HG03342 (cell line): ENCODE results near the gene RNF169.
"Not testable (repeated sequence)": the region's sequence is repeated elsewhere in the genome, so short reads cannot be mapped to it uniquely, and the experiment has no call there.

ENCODE experiments used
- ATAC-seq: cut with Tn5 transposase; IDR thresholded peaks from one replicate; pipeline ENCODE4 v1.9.1; 2021; ENCODE audit warnings: mild to moderate bottlenecking, moderate library complexity; ENCODE audit not compliant: unreplicated experiment

Gene RNF169

DNA sequence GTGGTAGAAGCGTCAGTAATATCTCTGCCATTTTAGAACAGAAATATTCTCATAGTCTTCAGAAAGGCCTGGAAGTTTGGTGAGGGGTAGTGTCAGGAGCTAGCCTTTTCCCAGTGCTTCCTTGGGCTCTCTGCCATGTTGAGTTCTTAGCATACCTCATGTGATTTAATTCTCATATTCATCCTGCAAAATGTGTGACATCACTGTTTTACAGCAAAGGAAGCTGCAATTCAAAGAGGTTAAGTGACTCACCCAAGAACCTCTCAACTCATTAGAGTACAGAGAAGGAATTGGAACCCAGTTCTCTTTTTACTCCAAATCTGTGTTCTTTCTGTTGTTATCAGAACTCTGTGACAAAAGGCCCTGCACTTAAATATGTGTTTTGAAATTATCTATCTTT is 72.1 kb downstream of the RNF169 start:
- ATAC-seq = no peak

DNA sequence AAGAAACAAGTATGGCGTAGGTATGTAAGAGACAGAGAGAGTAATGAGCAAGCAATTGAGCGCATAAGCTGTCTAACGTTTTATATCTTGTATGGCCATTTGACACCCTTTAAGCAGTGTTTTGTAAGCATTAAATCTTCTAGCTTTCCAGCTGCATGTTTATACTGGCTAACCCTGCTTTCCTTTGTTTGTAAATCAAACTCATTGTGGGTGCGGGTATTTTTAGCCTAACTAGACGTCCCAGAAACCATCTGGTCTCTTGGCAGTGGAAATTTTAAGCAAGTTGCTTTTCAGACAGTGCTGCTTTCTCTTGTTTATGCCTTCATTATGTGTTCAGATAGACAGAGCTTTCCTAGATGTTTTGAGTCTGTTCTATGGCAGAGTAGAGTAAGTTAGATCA is 73.5 kb downstream of the RNF169 start:
- ATAC-seq = no peak

DNA sequence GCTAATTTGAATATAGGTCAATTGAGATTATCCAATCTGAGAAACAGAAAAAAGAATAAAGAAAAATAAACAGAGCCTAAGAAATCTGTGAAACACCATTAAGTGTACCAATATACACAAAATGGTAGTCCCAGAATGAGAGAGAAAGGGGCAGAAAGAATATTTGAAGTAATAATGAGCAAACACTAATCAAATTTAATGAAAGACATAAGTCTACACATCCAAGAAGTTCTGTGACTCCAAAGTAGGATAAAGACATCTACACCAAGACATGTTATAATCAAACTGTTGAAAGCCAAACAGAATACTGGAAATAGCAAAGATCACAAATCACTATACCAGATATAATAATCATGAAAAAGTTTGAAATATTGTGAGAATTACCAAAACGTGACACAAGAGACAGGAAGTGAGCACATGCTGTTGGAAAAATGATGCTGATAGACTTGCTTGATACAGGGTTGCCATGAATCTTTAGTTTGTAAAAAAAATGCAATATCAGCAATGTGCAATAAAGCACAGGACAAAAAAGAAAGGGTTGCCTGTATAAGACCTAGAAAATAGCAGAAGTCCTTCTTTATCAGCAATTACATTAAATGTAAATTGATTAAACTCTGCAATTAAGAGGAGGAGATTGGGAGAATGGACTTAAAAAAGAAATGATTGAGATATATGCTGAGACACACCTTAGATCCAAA is 75.8 kb downstream of the RNF169 start:
- ATAC-seq = no peak

DNA sequence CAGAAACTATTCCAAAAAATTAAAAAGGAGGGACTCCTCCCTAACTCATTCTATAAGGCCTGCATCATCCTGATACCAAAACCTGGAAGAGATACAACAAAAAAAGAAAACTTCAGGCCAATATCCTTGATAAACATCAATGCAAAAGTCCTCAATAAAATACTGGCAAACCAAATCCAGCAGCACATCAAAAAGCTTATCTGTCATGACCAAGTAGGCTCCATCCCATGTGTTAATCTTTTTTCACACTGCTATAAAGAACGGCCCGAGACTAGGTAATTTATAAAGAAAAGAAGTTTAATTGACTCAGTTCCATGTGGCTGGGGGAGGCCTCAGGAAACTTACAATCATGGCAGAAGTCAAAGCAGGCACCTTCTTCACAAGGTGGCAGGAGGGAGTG is 76.9 kb downstream of the RNF169 start:
- not testable (repeated sequence) for ATAC-seq

DNA sequence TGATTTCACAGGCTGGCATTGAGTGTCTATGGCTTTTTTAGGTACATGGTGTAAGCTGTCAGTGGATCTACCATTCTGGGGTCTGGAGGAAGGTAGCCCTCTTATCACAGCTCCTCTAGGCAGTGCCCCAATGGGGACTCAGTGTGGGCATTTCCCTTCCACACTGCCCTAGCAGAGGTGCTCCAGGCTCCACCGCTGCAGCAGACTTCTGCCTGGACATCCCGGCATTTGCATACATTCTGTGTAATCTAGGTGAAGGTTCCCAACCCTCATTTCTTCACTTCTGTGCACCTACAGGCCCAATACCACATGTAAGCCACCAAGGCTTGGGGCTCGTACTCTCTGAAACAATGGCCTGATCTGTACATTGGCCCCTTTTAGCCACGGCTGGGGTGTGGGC is 78.3 kb downstream of the RNF169 start:
- no peak for ATAC-seq

DNA sequence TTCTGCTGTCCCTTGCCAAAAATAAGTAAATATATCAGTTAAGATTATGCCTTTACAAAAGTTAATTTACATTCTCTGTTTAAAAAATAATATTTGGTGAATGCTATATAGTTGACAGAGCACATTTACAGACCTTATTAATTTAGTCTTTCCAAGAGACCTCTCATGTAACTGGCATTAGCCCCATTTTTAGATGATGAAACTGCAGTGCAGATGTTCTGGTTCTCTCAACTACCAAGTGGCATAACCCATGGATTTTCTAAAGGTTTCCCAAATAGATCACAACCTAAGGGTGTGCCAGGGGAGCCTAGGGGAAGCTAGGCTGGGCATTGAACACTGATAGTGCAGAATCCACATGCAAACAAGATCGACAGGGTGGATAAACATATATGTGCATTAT is 88.5 kb downstream of the RNF169 start:
- ATAC-seq = no peak

DNA sequence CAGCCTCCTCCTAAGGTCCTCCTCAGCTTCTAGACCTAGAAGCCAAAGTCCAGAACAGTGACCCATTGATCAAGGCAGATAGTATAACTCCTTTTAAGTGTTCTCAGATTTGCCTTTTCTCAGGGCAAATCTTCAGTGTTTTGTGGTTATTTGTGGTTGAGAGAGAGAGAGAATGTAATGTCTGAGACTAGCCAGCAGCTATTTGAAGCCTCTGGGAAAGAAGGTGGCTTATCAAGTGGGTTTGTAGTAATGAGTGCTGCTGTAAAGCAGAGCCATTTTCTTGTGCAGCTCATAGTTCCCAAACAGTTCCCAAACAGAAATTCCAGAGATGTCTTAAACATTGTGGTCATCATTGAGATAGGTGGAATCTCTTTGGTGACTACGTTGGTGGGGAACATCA is 89.5 kb downstream of the RNF169 start:
- ATAC-seq = no peak

DNA sequence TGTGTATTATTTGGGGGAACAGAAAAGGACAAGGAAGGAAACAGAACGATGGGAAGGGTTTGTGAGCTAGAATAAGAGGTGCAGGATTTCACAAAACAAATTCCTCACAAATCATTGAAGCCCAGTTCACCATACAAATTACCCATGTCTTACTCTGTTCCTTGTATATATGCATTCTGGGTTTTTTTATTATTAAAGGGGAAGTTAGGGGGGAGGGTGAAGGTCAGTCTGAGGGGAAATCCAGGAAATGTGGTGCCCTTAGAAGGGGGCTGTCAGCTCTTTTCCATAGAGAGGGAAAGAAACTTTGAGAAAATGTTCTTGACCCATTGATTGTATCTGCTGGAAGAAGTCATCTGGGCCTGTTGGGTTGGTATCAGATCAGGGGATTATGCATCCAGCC is 90.8 kb downstream of the RNF169 start:
- no peak for ATAC-seq

DNA sequence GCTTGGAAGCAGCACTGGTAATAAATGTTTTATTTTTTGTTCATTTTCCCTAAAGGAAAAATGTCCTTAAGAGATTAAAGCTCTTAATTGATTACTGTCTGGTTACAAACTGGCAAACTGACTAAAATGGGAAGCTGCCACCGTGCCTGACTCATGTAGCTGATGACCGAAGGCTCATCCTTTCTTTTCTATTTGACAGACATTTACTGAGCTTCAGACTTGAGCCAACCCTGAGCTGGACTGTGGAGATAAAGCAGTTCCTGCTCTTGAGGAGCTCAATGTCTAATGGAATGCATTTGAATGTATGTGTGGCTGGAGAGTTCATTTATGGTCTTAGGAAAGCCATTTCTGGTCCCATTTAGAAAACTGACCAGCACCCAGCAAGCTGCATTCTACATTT is 91.3 kb downstream of the RNF169 start:
- no peak for ATAC-seq

DNA sequence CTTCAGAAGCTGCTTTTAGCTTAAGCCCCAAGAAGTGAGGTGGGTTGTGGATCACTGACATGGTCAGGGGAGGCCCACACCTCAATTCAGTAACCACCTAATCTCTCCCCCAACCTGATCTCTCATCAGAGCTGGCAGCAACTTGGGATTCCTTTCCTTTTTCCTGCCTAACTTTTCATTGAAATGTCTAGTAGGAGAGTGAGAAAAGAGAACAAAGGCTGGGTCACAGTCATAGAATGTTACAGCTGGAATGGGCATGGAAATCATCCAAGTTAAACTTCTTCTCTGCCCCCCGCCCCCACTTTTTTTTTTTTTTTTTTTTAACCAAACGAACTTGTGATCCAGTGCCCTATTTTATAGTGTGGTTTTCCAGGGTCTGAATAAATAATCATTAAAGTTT is 91.8 kb downstream of the RNF169 start:
- no peak for ATAC-seq

DNA sequence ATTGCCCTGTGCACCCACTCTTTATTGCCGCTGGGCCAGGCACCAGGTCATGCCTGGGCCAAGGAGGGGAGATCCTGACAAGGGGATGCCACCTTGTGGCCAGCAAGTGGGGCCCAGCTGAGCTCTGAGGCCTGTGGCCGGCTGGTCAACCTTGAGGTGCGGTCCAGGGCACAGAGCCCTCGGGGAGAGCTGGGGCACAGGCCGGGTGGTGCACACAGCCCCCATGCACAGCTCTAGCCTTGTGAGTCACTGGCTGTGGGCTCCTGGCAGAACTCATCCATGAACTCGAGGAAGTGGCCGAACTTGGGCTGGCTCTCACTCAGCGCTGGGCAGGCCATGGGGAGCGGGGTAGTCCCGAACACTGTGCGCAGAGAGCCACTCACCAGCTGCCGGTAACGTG is 94.3 kb downstream of the RNF169 start:
- ATAC-seq = no peak

DNA sequence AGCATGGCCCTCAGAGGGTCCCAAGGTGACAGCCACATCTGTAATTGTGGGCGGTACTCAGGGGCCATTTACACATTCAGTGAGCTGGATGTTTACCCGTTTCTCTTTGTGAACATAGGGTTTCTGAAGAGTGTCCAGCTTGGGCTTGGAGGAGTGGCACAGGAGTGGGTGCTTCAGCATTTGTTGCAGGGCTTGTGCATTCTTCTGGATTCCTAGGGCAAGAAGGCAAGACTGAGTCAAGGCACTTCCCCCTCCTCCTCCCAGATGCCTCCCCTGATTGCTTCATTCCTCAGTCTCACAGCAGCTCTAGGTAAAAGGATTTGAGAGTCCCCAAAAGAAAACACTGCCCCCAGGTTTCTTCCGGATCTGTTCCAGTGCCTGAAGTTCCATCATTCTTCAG is 95.4 kb downstream of the RNF169 start:
- no peak for ATAC-seq

DNA sequence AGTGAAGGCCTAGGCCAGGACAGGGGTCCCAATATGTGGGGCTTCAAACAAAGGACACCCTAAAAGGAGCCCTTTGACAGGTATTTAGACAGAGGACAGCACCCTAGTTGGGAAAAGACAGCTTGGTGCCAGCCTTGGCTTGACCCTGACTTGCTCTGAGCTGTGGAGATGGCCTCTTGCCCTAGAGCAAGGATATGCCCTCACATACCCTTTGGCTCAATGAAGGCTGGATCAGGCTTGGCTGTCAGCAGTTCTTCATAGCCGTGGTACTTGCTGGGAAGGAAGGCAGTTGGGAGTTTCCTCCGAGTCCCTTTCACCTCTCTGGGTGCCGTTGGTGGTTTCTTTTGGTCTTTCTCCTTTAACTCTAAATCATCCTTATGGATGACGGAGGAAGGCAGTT is 96.2 kb downstream of the RNF169 start:
- no peak for ATAC-seq

DNA sequence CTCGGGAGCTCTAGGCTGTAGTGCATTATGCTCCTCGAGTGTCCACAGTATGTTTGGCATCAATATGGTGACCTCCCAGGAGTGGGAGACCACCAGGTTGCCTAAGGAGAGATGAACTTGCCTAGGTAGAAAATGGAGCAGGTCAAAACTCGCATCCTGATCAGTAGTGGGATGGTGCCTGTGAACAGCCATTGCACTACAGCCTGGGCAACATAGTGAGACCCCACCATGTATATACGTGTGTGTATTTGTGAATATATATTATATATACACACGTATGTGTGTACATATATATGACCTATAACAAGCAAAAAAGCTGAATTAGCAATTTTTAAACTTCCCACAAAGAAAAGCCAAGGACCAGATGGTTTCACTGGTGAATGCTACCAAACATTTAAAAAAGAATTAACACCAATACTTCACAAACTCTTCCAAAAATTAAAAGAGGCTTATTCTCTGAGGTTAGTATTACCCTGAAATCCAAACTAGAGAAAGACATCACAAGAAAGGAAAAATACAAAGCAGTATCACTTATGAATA is 97.4 kb downstream of the RNF169 start:
- no peak for ATAC-seq

DNA sequence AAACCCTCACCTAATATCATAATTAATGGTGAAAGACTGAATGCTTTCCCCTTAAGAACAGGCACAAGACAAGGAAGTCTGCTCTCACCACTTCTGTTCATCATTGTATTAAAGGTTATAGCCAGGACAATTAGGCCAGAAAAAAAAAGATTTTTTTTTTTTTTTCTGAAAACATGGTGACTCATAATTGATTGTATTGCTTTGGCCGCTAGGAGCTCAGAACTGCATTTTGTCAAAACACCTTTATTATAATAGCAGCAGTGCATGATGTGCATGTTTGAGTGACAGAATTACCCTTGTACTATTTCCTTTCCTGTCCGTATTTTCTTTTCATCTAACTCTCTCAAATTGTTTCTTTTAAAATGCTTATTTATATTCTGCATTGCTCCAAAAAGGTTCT is 98.1 kb downstream of the RNF169 start:
- no peak for ATAC-seq

DNA sequence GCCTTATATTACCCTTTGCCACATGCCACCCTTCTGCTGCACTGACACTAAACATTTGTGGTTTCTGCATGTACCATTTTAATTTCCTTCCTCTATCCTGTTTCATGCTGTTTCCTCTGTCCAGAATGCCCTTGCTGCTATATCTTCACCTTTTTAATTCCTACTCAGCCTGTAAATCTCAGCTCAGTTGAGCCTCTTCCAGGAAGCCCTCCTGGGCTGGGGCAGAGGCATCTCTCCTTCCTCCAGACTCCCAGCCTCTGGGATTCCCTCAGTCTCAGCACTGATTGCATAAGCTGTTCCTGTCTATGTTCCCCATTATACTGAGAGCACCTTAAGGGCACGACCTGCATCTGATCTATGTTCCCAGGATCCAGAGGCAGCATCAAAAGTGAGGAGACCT is 98.7 kb downstream of the RNF169 start:
- no peak for ATAC-seq

DNA sequence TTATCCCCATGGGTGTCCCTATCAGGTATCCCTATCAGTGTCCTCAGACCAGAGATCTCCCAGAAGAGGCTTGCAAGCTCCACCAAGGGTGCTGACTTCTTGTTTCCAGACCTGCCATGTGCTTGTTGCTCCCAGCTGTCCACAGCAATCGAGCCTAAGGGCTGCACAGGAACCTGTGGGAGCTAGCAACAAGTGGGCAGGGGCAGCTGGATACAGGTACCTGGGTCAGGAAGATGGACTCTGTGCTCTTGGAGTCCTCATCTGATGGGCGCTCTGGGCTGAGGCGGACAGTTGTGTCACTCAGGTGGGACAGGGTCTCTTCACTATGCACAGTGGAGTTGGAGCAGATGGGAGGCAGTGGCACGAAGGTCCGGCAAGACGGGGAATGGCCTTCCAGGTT is 99.2 kb downstream of the RNF169 start:
- ATAC-seq = no peak

DNA sequence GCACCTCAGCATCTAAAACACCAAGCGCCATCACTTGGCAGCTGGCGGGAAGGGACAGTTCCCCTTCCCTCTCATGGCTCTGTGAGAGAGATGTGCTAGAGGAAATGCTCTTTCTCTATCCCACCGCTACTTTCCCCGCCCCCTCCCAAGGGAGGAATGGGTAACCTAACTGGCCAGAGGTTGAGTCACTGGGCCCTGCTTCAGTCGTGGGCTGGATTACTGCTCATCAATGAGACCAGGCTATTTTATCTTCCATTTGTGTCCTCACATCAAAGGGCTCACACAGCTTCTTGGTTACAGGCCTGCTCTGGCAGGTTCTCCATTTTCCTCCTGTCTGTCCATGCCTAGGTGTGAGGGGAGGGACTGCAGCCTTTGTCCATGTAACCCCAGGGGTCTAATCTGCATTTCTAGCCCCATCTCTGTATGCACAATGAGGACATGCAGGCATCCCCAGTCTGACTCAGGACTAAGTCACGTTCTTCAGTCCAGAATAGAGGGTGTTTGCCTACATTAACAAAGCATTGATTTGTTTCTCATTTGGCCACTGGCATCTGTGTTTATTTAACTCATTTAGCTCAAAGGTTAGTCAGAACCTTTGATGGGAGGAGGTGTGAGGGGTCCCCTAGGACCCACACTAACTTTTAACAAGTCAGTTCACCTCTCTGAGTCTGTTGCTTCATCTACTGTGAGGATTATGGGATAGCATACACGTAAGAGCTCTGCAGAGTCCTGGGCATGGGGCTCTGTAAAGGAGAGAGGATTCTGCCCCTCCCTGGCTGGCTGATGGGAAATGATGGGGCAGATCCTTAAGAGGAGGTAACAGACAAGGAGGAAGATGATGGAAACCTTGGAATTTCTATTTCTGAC is 101.1 kb downstream of the RNF169 start:
- no peak for ATAC-seq

DNA sequence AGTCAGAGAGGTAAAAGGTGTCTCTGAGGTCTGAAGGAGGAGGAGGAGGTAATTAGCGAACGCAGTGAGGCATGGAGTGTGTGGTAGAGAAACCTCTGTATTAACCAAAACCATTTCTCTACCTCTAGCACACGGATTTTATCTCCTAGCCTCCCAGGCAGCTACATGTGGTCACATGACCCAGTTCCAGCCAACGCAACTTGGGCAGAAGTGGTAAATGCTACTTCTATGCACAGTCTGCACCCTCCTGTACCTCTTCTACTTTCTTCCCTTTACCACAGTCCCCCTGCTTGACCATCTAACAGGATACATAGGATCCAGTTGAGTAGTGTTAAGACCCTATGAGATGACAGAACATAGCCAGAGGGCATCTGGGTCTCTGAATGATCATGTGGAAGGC is 104.6 kb downstream of the RNF169 start:
- ATAC-seq = no peak

DNA sequence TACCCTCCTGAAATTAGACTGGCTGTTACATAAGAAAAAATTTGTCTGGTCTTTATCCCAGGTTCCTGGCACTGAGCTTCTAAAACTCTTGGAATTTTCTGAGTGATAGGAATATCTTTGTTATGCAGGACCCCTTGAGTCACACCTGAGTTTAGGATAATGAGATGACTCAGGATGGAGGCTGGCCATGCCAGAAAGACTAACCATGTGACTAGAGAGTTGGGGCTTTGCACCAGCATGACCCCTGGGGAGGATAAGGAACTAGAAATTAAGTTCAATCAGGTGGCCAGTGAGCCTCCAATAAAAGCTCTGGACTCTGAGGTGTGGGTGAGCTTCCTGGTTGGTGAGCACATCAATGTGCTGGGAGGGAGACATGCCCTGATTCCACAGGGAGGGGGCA is 112.1 kb downstream of the RNF169 start:
- ATAC-seq = no peak

DNA sequence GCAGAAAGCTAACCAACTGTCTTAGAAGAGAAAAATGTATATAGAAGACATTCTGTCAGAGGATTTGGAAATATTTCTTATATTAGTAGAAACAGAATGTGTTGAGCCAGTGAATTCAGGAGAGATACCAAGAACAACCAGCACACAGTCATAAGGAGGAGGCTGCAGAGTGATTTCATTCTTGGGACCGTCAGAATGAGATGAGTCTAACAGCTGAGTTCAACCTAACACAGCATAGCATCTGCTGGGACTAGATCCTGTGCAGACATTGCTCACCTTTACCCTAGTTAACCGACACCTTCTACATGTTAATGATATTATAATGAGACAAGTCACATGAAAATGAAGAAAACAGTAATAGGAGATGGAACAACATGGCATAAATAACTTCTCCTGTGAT is 114.8 kb downstream of the RNF169 start:
- no peak for ATAC-seq

DNA sequence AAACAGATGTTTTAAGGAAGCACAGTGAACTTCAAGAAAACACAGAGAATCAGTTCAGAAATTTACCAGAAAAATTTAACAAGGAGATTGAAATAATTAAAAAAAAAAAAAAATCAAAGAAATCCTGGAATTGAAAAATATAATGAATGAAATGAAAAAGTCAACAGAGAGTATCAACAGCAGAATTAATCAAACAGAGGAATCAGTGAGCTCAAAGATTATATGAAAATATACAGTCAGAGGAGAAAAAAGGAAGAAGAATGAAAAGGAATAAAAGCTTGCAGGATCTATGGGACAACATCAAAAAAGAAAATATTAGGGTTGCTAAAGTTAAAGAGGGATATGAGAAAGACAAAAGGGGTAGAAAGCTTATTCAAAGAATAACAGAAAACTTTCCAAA is 117.9 kb downstream of the RNF169 start:
- ATAC-seq = no peak
